Breast epithelium (tissue), 3 donors: ENCODE data around the gene JADE2.

Source experiments
- CTCF ChIP-seq, 3 donors: fragments of 450-650 bp; IDR thresholded peaks; one replicate each; pipeline ENCODE4 v1.5.1; 2016 to 2017; ENCODE audit warnings: antibody characterized with exemption in 3 of 3, mild to moderate bottlenecking in 3 of 3, moderate library complexity in 3 of 3
- POLR2AphosphoS5 ChIP-seq, 3 donors: sonication (generic); formaldehyde crosslinking; IDR thresholded peaks; one replicate each; pipeline ENCODE4 v1.6.1; 2017; ENCODE audit warnings: antibody characterized with exemption in 3 of 3

GRCh38 chr5:134541736-134542376 is 16.4 kb downstream of the JADE2 start:
- TF ChIP-seq CTCF (IDR thresholded peaks at IDR 0.05) (no peak), POLR2AphosphoS5 (IDR thresholded peaks at IDR 0.05) (no peak)
